K562 (cell line): ENCODE measurements around the gene USP28.

Experiments used
- EZH2 ChIP-seq: IDR thresholded peaks from 2 replicates; pipeline ENCODE4 v1.6.1; 2012; ENCODE audit warnings: low read depth, mild to moderate bottlenecking, inconsistent platforms, low read length, borderline replicate concordance
- MAX ChIP-seq: sonication (generic); formaldehyde crosslinking; IDR thresholded peaks from 2 replicates; pipeline ENCODE4 v1.9.0; 2022; ENCODE audit warnings: mild to moderate bottlenecking, missing genetic modification reagents
- MITF ChIP-seq: IDR thresholded peaks from 2 replicates; pipeline ENCODE4 v1.6.1; 2014; ENCODE audit warnings: antibody characterized with exemption
- POLR2AphosphoS5 ChIP-seq: IDR thresholded peaks from 2 replicates; pipeline ENCODE4 v1.6.1; 2011; ENCODE audit warnings: mild to moderate bottlenecking, low read depth, low read length, moderate library complexity; ENCODE audit not compliant: control insufficient read depth, insufficient read depth
- POLR2G ChIP-seq: fragments of 200-400 bp; formaldehyde crosslinking; IDR thresholded peaks from 2 replicates; pipeline ENCODE4 v1.6.1; 2017; ENCODE audit warnings: low read depth, mild to moderate bottlenecking, antibody characterized with exemption, low read length, moderate library complexity
- SIX5 ChIP-seq, 2 experiments: IDR thresholded peaks; 2 replicates each; pipeline ENCODE4 v1.6.1; 2011; ENCODE audit warnings: low read length in 2 of 2, borderline replicate concordance in 1 of 2, low read depth in 1 of 2, mild to moderate bottlenecking in 1 of 2, moderate library complexity in 1 of 2; ENCODE audit not compliant: insufficient read depth in 1 of 2
- USF1 ChIP-seq: sonication (generic); formaldehyde crosslinking; IDR thresholded peaks from 2 replicates; pipeline ENCODE4 v1.9.0; 2022; ENCODE audit warnings: mild to moderate bottlenecking, missing genetic modification reagents
- XRCC4 ChIP-seq: IDR thresholded peaks from one replicate; pipeline ENCODE4 v1.6.1; 2011; ENCODE audit not compliant: insufficient read depth, insufficient read length; ENCODE audit errors: extremely low read depth
- ZNF274 ChIP-seq: IDR thresholded peaks from 2 replicates; pipeline ENCODE4 v1.6.1; 2011; ENCODE audit warnings: low read depth, mild to moderate bottlenecking, low read length, moderate library complexity, borderline replicate concordance
- ZNF584 ChIP-seq: fragments of 200-800 bp; sonication (Bioruptor generic); IDR thresholded peaks from 2 replicates; pipeline ENCODE4 v1.6.1; 2016; ENCODE audit warnings: low read depth, mild to moderate bottlenecking, missing genetic modification characterization, missing compliant biosample characterization

- TF ChIP-seq MAX: no peak
- TF ChIP-seq EZH2: no peak
- TF ChIP-seq POLR2AphosphoS5: no peak
- TF ChIP-seq SIX5 (IDR thresholded peaks at IDR 0.05; ENCODE audit: borderline replicate concordance in 1 of 2, insufficient read depth in 1 of 2, low read depth in 1 of 2, low read length in 2 of 2): no peak
- no peak for TF ChIP-seq USF1 (CRISPR knock-in tag)
- TF ChIP-seq XRCC4: no peak
- TF ChIP-seq ZNF274: no peak
- TF ChIP-seq ZNF584 (CRISPR knock-in tag): no peak
- TF ChIP-seq MITF: no peak
- no peak for TF ChIP-seq POLR2G
Measured at GRCh38 chr11:113867843-113868503, 7.4 kb downstream of the USP28 start.
